SKM-1 (cell line): ENCODE results near the gene TMEM144.

ENCODE experiments used
- DNase-seq: peaks from one replicate; lab custom pipeline; 2025; ENCODE audit not compliant: unreplicated experiment; lab: John Stamatoyannopoulos, UW

Gene TMEM144

DNA sequence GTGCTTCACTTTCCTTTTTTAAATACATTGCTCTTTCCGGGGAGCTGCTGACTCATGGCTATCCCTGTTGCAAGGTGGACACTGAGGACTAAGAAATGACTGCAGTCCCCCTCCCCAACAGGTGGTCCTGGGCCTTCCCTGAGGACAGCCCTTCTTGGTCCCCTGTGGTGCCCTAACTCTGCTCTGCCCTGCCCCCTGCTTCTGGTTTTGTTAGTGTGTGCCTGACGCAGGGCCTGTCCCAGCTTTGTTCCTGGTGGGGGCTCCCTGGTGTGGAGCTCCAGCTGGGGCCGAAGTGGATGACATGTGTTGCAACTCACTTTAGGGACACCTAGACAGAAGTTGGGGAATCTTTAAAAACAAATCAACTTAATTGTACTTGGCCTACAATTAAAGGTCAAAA, 81.9 kb downstream of the TMEM144 start:
- no peak for DNase-seq

DNA sequence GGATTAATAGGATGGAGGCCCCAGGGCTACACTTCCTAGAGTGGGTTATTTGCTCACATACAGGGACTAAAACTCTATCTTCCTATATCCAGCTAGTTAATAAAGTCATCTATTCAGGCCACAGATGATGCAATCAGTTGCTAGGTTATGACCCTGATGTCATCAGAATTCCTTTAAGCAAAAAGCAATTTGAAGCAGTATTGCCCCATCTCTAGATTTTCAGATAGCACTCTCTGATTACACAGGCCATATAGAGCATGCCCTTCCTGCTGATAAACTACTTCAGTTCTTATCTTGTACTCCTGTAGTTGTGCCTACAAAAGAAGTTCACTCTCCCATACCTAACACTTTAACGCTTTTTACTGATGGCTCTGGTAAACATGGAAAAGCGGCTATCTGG, 84.8 kb downstream of the TMEM144 start:
- no peak for DNase-seq

DNA sequence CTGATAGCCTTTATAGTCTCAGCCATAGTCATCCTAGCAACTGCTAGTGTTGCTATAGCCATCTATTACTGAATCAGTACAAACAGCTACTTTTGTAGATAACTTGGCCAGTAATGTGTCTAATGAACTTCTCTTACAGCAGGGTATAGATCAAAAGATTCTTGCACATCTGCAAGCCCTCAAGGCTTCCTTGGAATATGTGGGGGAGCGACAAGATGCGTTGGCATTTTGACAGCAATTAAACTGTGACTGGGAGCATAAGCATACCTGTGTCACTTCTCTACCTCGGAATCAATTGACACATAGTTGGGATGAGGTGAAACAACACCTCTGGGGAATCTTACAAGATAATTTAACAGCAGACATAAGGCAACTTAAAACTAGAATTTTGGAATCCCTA, 87.6 kb downstream of the TMEM144 start:
- no peak for DNase-seq

DNA sequence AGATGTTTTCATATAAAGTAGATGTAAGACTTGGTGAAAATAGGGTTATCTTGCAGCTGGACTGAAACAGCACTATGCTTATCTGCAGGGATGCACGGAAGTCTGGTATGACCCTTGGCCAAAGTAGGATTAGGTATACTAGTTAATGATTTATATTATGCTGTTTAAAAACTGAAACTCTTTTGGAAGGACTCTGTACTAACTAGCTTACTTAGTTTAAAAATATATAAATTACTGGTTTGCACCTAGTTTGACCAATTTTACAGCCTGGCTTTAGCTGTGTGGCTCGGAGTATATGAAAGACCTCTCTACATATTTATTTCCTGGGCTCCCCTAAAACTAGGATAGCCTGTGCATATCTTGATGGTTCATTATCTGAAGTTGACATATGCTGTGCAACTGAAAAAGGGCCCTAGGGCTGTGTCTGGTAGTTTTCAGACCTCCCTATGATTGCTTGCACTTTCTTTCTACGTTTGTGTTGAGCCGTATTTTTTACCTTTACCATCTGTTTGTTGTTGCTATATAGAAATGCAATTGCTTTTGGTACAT, 89.2 kb downstream of the TMEM144 start:
- DNase-seq: no peak

DNA sequence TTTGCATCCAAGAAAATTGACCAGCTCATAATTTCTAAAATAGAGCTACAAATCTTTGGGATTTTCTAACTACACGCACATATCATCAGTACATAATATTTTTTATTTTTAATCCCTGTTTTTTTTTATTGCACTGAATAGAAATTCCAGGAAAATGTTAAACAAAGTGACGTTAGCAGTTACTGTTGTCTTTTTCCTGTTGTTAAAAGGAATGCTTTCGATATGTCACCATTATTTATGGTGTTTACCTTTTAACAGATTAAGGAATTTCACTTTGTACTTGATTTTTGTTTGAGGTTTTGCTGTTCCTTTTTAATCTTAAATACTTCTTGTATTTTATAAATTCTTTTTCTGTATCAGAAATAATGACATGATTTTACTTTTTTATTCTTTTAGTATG, 89.7 kb downstream of the TMEM144 start:
- no peak for DNase-seq

DNA sequence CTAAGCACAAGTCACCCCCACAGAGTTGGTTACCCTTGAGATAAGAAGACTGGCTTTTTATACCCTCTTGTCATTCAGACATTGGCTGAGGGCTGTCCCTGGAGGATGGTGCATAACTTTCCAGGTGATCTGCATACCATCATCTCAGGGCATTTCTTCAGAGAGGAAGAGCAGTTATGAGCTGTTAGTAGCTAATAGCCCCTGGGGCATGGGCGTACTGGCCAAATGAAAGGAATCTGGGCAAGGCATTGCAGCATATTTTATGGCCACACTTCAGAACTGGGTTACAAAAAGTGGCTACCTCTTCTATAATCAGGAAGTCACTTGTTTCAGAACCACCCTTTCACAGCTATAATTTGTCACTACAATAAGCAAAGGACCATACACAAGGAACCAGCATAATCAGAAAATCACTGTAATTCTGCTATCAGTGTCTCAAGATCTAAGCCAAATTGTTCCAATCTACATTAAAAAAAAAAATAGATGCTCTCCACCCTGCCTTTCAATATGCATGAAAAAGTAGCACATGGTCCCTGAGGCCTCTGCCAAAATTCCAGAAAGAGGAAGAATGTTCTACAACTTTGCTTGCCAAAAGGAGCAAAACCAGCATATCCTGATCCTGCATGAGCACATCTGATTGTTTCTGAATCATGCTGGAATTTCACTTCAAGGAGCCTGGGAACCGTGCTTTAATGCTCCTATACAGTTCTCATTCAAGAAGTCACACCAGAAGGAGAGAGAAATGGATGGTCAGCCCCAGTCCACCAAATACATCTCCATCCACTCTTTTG, 92.0 kb downstream of the TMEM144 start:
- no peak for DNase-seq

DNA sequence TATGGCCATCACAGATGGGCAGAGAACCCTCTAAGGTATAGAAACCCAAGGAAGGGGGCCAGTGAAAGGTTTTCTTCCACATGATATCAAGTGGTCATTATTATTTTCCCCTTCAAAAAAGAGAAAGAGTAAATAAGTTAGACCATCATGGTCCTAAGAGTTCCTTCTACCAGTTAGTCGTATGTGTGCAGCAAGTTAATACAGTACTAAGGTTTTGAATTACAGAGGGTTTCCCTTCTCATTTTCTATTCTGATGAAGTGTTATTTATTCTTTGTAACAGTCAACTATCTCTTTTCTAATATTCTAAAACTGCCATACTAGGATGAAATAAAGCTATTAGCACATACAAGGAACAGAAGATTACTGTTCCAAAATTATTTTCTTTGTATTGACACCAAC, 94.4 kb downstream of the TMEM144 start:
- DNase-seq: no peak
